ENCODE measurements around the gene KDM1A. TPM values are rescaled to one million over a fixed set of nuclear protein-coding genes. Genes with fewer than 3 reads are reported as not detected.

The KDM1A gene
- total and polyA plus RNA-seq, 9 of the 15 experiments (the other 6 are each of a cell fraction or from before 2014, with no cell fraction given), result 59.2 to 181 (median 168) TPM

DNA sequence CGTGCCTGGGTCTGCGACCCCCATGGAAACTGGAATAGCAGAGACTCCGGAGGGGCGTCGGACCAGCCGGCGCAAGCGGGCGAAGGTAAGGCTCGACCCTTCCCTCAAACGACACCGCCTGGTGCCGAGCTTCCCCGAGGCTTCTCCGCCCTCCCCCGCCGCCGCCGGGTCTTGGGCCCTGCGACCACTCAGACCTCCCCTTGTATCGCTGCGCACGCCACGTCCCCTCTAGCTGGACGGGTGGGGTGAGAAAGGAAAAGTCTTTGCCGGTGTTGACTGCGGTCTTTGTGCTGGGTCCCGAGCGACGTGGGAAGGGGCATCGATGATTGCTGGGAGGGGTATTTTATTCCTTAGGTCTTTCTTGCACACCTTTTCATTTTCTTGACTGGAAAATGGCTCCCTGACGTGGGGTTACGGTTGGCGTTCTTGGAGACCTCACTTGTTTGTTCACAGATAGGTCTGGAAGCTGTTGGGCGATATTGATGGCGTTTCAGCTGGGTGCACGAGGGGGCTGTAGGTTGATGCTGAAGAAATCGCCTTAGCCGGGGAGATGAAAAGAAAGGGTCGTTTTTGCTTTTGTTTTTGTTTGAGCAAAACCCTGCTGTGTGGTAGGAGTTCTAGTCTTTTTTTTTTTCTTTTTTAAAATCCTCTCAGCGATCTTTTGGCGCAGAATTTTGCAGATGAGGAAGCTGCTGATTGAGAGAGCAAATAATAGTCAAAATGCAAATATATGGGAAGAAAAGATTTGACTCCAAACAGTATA lies 776 bp downstream of the KDM1A start (continued):
- peak; percentile 69; the same call in 1 of the 2 replicates for TF ChIP-seq E2F4 (CRISPR knock-in tag; IDR thresholded peaks at IDR 0.05; ENCODE audit: low read depth)
- no peak for TF ChIP-seq NFRKB (IDR thresholded peaks at IDR 0.05; ENCODE audit: low read depth)
- TF ChIP-seq, protein P1, sequence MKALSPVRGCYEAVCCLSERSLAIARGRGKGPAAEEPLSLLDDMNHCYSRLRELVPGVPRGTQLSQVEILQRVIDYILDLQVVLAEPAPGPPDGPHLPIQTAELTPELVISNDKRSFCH (CRISPR knock-in tag; IDR thresholded peaks at IDR 0.05), result no peak
- TF ChIP-seq, protein P1 (tag; IDR thresholded peaks at IDR 0.05), result no peak
- TF ChIP-seq RREB1 (CRISPR knock-in tag; IDR thresholded peaks at IDR 0.05), result no peak
- TF ChIP-seq MYNN (IDR thresholded peaks at IDR 0.05), result no peak
- TF ChIP-seq MYNN (CRISPR knock-in tag; IDR thresholded peaks at IDR 0.05), result no peak
- no peak for TF ChIP-seq TOE1 (IDR thresholded peaks at IDR 0.05; ENCODE audit: borderline replicate concordance)
- 0 out of 2 replicates have a peak, but pooled peaks have one; percentile 53 for TF ChIP-seq TOE1 (CRISPR knock-in tag; IDR thresholded peaks at IDR 0.05; ENCODE audit: borderline replicate concordance, low read depth)
- no peak for TF ChIP-seq MBD2 (IDR thresholded peaks at IDR 0.05; ENCODE audit: borderline replicate concordance, low read depth)
- no peak for TF ChIP-seq ATF1 (CRISPR knock-in tag; IDR thresholded peaks at IDR 0.05)
- no peak for TF ChIP-seq ATF1 (tag; IDR thresholded peaks at IDR 0.05)
- TF ChIP-seq ZNF354B (CRISPR knock-in tag; IDR thresholded peaks at IDR 0.05), result no peak
- TF ChIP-seq, protein P2, sequence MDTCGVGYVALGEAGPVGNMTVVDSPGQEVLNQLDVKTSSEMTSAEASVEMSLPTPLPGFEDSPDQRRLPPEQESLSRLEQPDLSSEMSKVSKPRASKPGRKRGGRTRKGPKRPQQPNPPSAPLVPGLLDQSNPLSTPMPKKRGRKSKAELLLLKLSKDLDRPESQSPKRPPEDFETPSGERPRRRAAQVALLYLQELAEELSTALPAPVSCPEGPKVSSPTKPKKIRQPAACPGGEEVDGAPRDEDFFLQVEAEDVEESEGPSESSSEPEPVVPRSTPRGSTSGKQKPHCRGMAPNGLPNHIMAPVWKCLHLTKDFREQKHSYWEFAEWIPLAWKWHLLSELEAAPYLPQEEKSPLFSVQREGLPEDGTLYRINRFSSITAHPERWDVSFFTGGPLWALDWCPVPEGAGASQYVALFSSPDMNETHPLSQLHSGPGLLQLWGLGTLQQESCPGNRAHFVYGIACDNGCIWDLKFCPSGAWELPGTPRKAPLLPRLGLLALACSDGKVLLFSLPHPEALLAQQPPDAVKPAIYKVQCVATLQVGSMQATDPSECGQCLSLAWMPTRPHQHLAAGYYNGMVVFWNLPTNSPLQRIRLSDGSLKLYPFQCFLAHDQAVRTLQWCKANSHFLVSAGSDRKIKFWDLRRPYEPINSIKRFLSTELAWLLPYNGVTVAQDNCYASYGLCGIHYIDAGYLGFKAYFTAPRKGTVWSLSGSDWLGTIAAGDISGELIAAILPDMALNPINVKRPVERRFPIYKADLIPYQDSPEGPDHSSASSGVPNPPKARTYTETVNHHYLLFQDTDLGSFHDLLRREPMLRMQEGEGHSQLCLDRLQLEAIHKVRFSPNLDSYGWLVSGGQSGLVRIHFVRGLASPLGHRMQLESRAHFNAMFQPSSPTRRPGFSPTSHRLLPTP (IDR thresholded peaks at IDR 0.05; ENCODE audit: borderline replicate concordance, extremely low read depth, insufficient read length), result no peak
- TF ChIP-seq ZNF282 (CRISPR knock-in tag; IDR thresholded peaks at IDR 0.05), result 0 out of 2 replicates have a peak, but pooled peaks have one; percentile 2
- no peak for TF ChIP-seq IFI16 (CRISPR knock-in tag; IDR thresholded peaks at IDR 0.05)
- TF ChIP-seq FOXJ2 (tag; IDR thresholded peaks at IDR 0.05), result no peak
- no peak for TF ChIP-seq ZNF134 (CRISPR knock-in tag; conservative IDR thresholded peaks at IDR 0.05)
- TF ChIP-seq TAF7 (tag; IDR thresholded peaks at IDR 0.05), result no peak

All from K562 (cell line).